SU-DHL-6 (cell line): ENCODE measurements around the gene CST4.

ENCODE experiments used
- EZH2phosphoT487 ChIP-seq: fragments of 200-600 bp; sonication (generic), shearing (Covaris generic); conservative IDR thresholded peaks from 2 replicates; pipeline ENCODE4 v1.6.1; 2018; ENCODE audit warnings: mild to moderate bottlenecking, antibody characterized with exemption, low read length, moderate library complexity, mixed read lengths
- TF ChIP-seq, protein P1 (sequence below): fragments of 200-600 bp; sonication (generic); IDR thresholded peaks from one replicate; pipeline ENCODE4 v1.5.1; 2017; ENCODE audit warnings: antibody characterized with exemption, mild to moderate bottlenecking, low read length, moderate library complexity; ENCODE audit not compliant: insufficient read depth, poor library complexity, severe bottlenecking

DNA sequence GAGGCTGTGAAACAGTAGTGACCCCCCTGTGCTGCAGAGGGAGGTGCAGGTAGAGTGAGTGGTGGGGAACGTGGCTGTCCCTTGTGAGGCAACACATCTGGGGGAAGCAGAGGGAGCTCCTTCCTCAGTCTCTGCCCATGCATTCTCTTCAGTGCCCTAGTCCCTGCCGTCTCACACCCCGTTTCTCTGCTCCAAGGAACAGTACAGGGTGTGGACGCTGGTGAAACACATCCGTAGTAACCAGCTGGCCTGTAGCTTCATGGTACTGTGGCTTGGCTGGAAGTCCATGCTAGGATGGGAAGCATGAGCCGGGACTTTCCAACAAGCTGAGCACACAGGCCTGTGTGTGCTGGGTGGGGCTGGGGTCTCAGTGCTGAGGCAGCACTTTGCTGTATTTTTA lies 25.7 kb downstream of the CST4 start:
- TF ChIP-seq, protein P1, sequence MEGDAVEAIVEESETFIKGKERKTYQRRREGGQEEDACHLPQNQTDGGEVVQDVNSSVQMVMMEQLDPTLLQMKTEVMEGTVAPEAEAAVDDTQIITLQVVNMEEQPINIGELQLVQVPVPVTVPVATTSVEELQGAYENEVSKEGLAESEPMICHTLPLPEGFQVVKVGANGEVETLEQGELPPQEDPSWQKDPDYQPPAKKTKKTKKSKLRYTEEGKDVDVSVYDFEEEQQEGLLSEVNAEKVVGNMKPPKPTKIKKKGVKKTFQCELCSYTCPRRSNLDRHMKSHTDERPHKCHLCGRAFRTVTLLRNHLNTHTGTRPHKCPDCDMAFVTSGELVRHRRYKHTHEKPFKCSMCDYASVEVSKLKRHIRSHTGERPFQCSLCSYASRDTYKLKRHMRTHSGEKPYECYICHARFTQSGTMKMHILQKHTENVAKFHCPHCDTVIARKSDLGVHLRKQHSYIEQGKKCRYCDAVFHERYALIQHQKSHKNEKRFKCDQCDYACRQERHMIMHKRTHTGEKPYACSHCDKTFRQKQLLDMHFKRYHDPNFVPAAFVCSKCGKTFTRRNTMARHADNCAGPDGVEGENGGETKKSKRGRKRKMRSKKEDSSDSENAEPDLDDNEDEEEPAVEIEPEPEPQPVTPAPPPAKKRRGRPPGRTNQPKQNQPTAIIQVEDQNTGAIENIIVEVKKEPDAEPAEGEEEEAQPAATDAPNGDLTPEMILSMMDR, result no peak
- no peak for TF ChIP-seq EZH2phosphoT487
